Fibroblast of pulmonary artery (primary cell): Measurements from ENCODE around the gene TGFBR2.
"Not testable (repeated sequence)": the region's sequence is repeated elsewhere in the genome, so short reads cannot be mapped to it uniquely, and the experiment has no call there.

ENCODE experiments used
- DNase-seq: peaks from one replicate; pipeline ENCODE4 v3.0.0-alpha.2; 2010; ENCODE audit warnings: low read depth
- H3K4me3 ChIP-seq: replicated peaks from 2 replicates; pipeline ENCODE4 v1.5.1; 2011; ENCODE audit warnings: low read depth, mild to moderate bottlenecking, control low read depth, low read length, moderate library complexity
- TF ChIP-seq, protein P1 (sequence below): IDR thresholded peaks from 2 replicates; pipeline ENCODE4 v1.5.1; 2011; ENCODE audit warnings: mild to moderate bottlenecking, control low read depth, low read length, inconsistent platforms; ENCODE audit errors: missing control alignments

Gene TGFBR2

DNA sequence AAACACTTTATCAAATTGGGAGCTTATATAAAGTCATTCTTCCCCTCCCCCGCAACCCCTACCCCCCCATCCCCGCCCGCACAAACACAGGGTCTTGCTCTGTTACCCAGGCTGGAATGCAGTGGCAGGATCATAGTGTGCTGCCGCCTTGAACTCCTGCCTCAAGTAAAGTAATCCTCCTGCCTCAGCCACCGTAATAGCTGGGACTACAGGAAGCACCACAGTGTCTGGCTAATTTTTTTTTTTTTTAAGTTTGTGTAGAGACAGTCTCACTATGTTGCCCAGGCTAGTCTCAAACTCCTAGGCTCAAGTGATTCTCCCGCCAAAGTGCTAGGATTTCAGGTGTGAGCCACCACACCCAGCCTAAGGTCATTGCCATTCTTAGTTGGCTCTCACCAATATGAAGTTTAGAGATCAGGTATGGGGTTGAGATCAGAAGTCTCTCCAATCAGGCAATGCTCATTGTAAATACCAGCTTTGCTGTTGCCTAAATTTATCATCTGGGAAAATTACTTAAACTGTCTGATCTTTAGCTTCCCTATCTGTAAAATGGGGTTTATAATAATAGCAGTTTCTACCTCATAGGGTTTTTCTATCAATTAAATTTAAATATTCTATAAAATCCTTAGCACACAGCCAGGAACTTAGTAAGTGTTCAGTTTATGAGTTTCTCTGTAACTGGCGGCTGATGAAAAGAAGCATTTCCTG is 60.3 kb downstream of the TGFBR2 start:
- DNase-seq, result no peak
- H3K4me3 ChIP-seq, result no peak overlapping the region
- TF ChIP-seq, protein P1, sequence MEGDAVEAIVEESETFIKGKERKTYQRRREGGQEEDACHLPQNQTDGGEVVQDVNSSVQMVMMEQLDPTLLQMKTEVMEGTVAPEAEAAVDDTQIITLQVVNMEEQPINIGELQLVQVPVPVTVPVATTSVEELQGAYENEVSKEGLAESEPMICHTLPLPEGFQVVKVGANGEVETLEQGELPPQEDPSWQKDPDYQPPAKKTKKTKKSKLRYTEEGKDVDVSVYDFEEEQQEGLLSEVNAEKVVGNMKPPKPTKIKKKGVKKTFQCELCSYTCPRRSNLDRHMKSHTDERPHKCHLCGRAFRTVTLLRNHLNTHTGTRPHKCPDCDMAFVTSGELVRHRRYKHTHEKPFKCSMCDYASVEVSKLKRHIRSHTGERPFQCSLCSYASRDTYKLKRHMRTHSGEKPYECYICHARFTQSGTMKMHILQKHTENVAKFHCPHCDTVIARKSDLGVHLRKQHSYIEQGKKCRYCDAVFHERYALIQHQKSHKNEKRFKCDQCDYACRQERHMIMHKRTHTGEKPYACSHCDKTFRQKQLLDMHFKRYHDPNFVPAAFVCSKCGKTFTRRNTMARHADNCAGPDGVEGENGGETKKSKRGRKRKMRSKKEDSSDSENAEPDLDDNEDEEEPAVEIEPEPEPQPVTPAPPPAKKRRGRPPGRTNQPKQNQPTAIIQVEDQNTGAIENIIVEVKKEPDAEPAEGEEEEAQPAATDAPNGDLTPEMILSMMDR, result no peak

DNA sequence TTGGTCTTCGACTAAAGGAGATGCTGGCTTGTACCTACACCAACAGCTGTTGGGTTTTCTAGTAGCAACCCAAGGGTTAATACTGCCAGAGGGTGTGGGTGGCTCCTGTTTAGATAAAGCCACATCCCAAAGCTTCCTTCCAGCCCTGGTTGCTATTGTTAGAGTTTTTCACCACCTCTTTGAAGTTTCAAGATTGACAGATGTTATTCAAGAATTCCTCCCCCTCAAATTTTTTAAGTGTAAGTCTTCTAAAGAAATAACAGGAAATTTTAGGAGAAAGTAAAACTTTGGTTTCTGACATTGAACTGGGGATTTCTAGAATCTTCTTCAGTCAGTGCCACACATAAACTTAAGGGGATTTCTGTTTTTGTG is 60.9 kb downstream of the TGFBR2 start:
- TF ChIP-seq, protein P1, result no peak
- no peak overlapping the region for H3K4me3 ChIP-seq
- peak; percentile 44 for DNase-seq

DNA sequence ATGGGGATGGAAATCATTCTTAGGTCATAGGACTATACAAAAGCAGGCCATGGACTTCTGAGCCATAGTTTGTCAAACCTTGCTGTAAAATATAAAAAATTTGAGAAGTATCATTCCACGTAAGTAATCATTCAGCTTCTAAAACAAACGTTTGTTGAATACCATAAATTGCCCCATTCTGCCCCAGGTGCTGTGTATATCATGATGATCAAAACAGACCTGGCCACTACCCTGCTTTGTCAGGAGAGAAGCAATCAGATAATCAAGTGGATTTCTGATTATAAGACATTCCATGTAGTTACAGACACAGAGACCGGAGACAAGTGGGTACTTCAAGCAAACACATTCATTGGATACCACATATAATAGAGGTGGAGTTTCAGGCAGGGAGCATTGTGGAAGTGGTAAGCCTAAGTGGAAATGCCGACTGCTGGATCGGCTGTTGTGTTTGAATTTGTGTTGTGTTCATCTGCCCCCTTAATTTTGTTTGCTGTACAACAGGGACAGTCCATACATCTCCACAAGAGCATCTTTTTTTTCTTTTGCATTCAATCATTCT is 61.7 kb downstream of the TGFBR2 start:
- DNase-seq, result no peak
- TF ChIP-seq, protein P1, result no peak
- H3K4me3 ChIP-seq, result no peak overlapping the region

DNA sequence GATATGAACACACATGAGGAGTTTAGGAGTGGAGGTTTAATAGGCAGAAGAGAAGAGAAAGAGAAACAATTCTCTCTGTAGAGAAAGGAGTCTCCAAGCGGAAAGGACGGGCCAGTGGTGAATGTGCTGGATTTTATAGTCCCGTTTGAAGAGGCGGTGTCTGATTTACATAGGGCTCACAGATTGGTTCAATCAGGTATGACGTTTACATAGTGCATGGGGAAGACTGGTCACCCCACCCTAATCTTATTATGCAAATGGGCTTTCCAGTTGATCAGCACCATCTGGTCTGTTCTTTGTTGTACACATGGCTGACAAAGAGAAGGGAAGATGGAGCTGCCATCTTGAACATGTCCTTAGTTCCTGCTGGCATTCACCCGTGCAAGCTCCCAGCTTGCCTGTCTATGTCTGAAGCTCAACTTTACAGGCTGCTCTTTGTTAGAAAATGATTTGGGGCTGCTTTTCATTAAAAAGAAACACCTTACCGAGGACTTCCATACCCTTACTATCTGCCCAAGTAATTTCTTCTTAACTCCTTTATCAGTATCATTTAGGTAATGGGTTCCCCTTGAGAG is 63.0 kb downstream of the TGFBR2 start:
- not testable (repeated sequence) for H3K4me3 ChIP-seq

DNA sequence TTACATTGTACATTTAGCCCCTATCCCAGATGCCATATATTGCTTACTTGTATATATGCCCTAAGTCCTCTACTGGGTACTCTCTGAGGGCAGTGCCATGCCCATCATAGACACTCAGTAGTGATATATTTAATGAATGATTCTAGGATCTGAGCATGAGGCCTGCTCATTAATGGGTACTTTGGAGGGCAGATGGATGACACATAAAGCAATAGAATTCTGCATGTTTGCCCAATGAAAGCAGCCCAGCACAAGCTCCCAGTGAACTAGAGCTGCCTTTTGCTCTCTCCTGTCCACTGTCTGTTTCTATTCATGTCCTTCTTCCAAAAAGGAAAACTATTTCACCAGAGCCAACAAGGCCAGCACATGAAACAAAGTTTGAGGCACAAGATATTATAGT is 63.9 kb downstream of the TGFBR2 start:
- TF ChIP-seq, protein P1, result no peak
- no peak overlapping the region for H3K4me3 ChIP-seq
- no peak for DNase-seq

More for the DNA sequence above, 63.0 kb downstream of the TGFBR2 start:
- not testable (repeated sequence) for DNase-seq

DNA sequence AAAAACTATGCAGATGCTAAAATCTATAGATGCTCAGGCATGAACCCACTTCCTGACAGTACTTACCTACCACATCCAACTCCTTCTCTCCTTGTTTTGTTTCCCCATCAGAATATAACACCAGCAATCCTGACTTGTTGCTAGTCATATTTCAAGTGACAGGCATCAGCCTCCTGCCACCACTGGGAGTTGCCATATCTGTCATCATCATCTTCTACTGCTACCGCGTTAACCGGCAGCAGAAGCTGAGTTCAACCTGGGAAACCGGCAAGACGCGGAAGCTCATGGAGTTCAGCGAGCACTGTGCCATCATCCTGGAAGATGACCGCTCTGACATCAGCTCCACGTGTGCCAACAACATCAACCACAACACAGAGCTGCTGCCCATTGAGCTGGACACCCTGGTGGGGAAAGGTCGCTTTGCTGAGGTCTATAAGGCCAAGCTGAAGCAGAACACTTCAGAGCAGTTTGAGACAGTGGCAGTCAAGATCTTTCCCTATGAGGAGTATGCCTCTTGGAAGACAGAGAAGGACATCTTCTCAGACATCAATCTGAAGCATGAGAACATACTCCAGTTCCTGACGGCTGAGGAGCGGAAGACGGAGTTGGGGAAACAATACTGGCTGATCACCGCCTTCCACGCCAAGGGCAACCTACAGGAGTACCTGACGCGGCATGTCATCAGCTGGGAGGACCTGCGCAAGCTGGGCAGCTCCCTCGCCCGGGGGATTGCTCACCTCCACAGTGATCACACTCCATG is 65.3 kb downstream of the TGFBR2 start:
- H3K4me3 ChIP-seq, result no peak overlapping the region
- TF ChIP-seq, protein P1, result no peak
- no peak for DNase-seq

DNA sequence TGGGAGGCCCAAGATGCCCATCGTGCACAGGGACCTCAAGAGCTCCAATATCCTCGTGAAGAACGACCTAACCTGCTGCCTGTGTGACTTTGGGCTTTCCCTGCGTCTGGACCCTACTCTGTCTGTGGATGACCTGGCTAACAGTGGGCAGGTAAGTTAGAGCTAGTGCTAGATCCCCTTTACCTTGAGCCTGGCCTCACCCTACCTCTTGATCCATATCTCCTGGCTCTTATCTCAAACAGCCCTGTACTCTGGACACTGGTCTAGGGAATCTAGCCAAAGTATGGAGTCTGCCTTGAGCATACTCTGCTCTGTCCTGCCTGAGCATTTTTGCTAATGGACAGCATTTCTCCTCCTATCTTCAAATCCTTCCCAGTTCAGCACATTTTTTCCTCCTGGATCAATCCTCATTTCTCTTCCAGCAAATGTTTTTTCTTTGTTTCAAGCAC is 65.9 kb downstream of the TGFBR2 start:
- H3K4me3 ChIP-seq, result no peak overlapping the region
- TF ChIP-seq, protein P1, result no peak
- no peak for DNase-seq
